ENCODE measurements around the gene CCL16.
A peak's percentile ranks its signal among the peaks of the same experiment; 100 is the strongest.
"Not testable (repeated sequence)": the region's sequence is repeated elsewhere in the genome, so short reads cannot be mapped to it uniquely, and the experiment has no call there.

CCL16 gene

GRCh38 chr17:35947156-35947585 lies 34.1 kb downstream of the CCL16 start:
- POLR2A ChIA-PET (ENCODE audit: low non-redundant PET) = no interaction called here
- no peak overlapping the region for H3K27ac ChIP-seq
- DNase-seq (ENCODE audit: low spot score) = peak; percentile 36
- CTCF ChIA-PET = interaction anchor here (0.6 to 0.8 kb wide), 3 partner anchors 16 to 237 kb away, joined by 3 to 7 read pairs (median 3); no protein-coding TSS in a partner anchor
- TF ChIP-seq CTCF (conservative IDR thresholded peaks at IDR 0.05; ENCODE audit: low read depth) = peak; percentile 97

GRCh38 chr17:35944151-35944550 lies 37.1 kb downstream of the CCL16 start:
- CTCF ChIA-PET = interaction anchor here (0.6 kb wide), 1 partner anchor 113 kb away, joined by 3 read pairs; no protein-coding TSS in a partner anchor
- POLR2A ChIA-PET (ENCODE audit: low non-redundant PET) = no interaction called here
- H3K27ac ChIP-seq = no peak overlapping the region
- no peak for DNase-seq (ENCODE audit: low spot score)
- TF ChIP-seq CTCF (conservative IDR thresholded peaks at IDR 0.05; ENCODE audit: low read depth) = no peak

GRCh38 chr17:35943537-35943936 lies 37.8 kb downstream of the CCL16 start, which contains the start of gene LYZL6:
LYZL6 (minus strand) TSS chr17:35943713; CDS start chr17:35939356, 4,357 bp downstream.
- DNase-seq (ENCODE audit: low spot score) = no peak
- no peak within 1 kb of the TSS for H3K27ac ChIP-seq
- ChIA-PET CTCF (interaction anchor here (0.6 kb wide), 1 partner anchor 16 kb away, joined by 5 read pairs; no protein-coding TSS in a partner anchor), POLR2A (ENCODE audit: low non-redundant PET) (no interaction called here)
- no peak for TF ChIP-seq CTCF (conservative IDR thresholded peaks at IDR 0.05; ENCODE audit: low read depth)

GRCh38 chr17:35942588-35943186 lies 38.6 kb downstream of the CCL16 start:
- POLR2A ChIA-PET (ENCODE audit: low non-redundant PET) = no interaction called here
- TF ChIP-seq CTCF (conservative IDR thresholded peaks at IDR 0.05; ENCODE audit: low read depth) = no peak
- no peak overlapping the region for H3K27ac ChIP-seq
- CTCF ChIA-PET = interaction anchor here (0.6 kb wide), 1 partner anchor 16 kb away, joined by 5 read pairs; no protein-coding TSS in a partner anchor
- DNase-seq (ENCODE audit: low spot score) = no peak

GRCh38 chr17:35938492-35938891 lies 42.8 kb downstream of the CCL16 start:
- POLR2A ChIA-PET (ENCODE audit: low non-redundant PET); H3K27ac ChIP-seq; DNase-seq (ENCODE audit: low spot score): not testable (repeated sequence)
- CTCF ChIA-PET = interaction anchor here (0.7 kb wide), 1 partner anchor 51 kb away, joined by 4 read pairs; no protein-coding TSS in a partner anchor

- ChIA-PET CTCF (interaction anchor here (0.6 to 0.7 kb wide), 2 partner anchors 9 to 665 kb away, joined by 3 read pairs; partner anchors contain the start of gene MRM1), POLR2A (ENCODE audit: low non-redundant PET) (no interaction called here)
- DNase-seq (ENCODE audit: low spot score) = no peak
- no peak overlapping the region for H3K27ac ChIP-seq
- no peak for TF ChIP-seq CTCF (conservative IDR thresholded peaks at IDR 0.05; ENCODE audit: low read depth)
Observed at GRCh38 chr17:35936063-35936462, 45.2 kb downstream of the CCL16 start.

GRCh38 chr17:35934760-35935159 lies 46.5 kb downstream of the CCL16 start:
- no peak overlapping the region for H3K27ac ChIP-seq
- ChIA-PET CTCF (interaction anchor here (0.6 kb wide), 1 partner anchor 1825 kb away, joined by 3 read pairs; no protein-coding TSS in a partner anchor), POLR2A (ENCODE audit: low non-redundant PET) (no interaction called here)
- DNase-seq (ENCODE audit: low spot score) = no peak
- no peak for TF ChIP-seq CTCF (conservative IDR thresholded peaks at IDR 0.05; ENCODE audit: low read depth)
